HepG2 (cell line): Measurements from ENCODE around the gene ZSCAN4. TPM values are rescaled to one million over a fixed set of nuclear protein-coding genes. Genes with fewer than 3 reads are reported as not detected.

ENCODE experiments used
- ARID4A ChIP-seq: sonication (generic); formaldehyde crosslinking; IDR thresholded peaks from 2 replicates; pipeline ENCODE4 v1.5.0; 2020; ENCODE audit warnings: mild to moderate bottlenecking, missing genetic modification reagents, borderline replicate concordance
- ARNT2 ChIP-seq: sonication (generic); formaldehyde crosslinking; IDR thresholded peaks from 2 replicates; pipeline ENCODE4 v1.8.0; 2022; ENCODE audit warnings: mild to moderate bottlenecking, low read depth, missing genetic modification reagents, moderate library complexity
- ATF7 ChIP-seq, 2 experiments: fragments of 450-650 bp in 1 of 2; sonication (generic) in 1 of 2; formaldehyde crosslinking in 1 of 2; IDR thresholded peaks; 2 replicates each; pipeline versions ENCODE4 v1.4.0 to v1.6.1; 2016 to 2020; ENCODE audit warnings: antibody characterized with exemption in 1 of 2, mild to moderate bottlenecking in 1 of 2, missing genetic modification reagents in 1 of 2
- CREB1 ChIP-seq, 2 experiments: fragments of 450-650 bp in 1 of 2; IDR thresholded peaks; 2 replicates each; pipeline ENCODE4 v1.6.1; 2016 to 2017; ENCODE audit warnings: control low read depth in 1 of 2, mild to moderate bottlenecking in 1 of 2, missing compliant biosample characterization in 1 of 2, missing genetic modification characterization in 1 of 2
- KAT7 ChIP-seq: IDR thresholded peaks from 2 replicates; pipeline ENCODE4 v1.6.1; 2018; ENCODE audit warnings: borderline replicate concordance, missing compliant biosample characterization
- NRL ChIP-seq: sonication (generic); formaldehyde crosslinking; IDR thresholded peaks from 2 replicates; pipeline ENCODE4 v1.5.0; 2020; ENCODE audit warnings: missing genetic modification reagents, mild to moderate bottlenecking, moderate library complexity, borderline replicate concordance
- SRSF4 ChIP-seq: fragments of 200-400 bp; formaldehyde crosslinking; IDR thresholded peaks from one replicate; pipeline ENCODE4 v1.6.1; 2018; ENCODE audit warnings: mild to moderate bottlenecking, low read depth, low read length, moderate library complexity; ENCODE audit not compliant: poor library complexity, severe bottlenecking
- TMF1 ChIP-seq: sonication (generic); formaldehyde crosslinking; IDR thresholded peaks from 2 replicates; pipeline ENCODE4 v1.8.1; 2022; ENCODE audit warnings: low read depth, missing genetic modification reagents
- ZNF160 ChIP-seq: sonication (generic); formaldehyde crosslinking; IDR thresholded peaks from 2 replicates; pipeline ENCODE4 v1.8.0; 2022; ENCODE audit warnings: mild to moderate bottlenecking, inconsistent platforms, missing genetic modification reagents
- ZNF362 ChIP-seq: sonication (generic); formaldehyde crosslinking; IDR thresholded peaks from 2 replicates; pipeline ENCODE4 v1.4.0; 2020; ENCODE audit warnings: missing genetic modification reagents, mild to moderate bottlenecking, borderline replicate concordance
- ZNF501 ChIP-seq: sonication (generic); formaldehyde crosslinking; IDR thresholded peaks from 2 replicates; pipeline ENCODE4 v1.5.1; 2020; ENCODE audit warnings: mild to moderate bottlenecking, moderate library complexity, missing genetic modification reagents
- ZNF556 ChIP-seq: sonication (generic); formaldehyde crosslinking; IDR thresholded peaks from 2 replicates; pipeline ENCODE4 v1.4.0; 2020; ENCODE audit warnings: mild to moderate bottlenecking, missing genetic modification reagents, borderline replicate concordance
- ZNF687 ChIP-seq: sonication (generic); formaldehyde crosslinking; IDR thresholded peaks from 2 replicates; pipeline ENCODE4 v1.5.1; 2020; ENCODE audit warnings: mild to moderate bottlenecking, missing genetic modification reagents, moderate library complexity
- polyA plus RNA-seq, 8 experiments: library from polyadenylated mRNA; depleted of rRNA in 3 of 8; stranded (reverse) in 7 of 8; unstranded in 1 of 8; fragments of >200 nt; fragmentation: Illumina TruSeq in 4 of 8; extraction: Trizol in 4 of 8; gene quantifications; 2 replicates each; pipeline versions ENCODE4 v1.2.1 to v1.2.3, GENCODE V29; 2011 to 2016; ENCODE audit warnings: low read depth in 4 of 8, missing spikeins in 1 of 8, mixed read lengths in 1 of 8; ENCODE audit not compliant: insufficient read depth in 1 of 8
- total RNA-seq, 5 experiments: library from RNA; depleted of rRNA; stranded (reverse); fragments of >200 nt; fragmentation: Illumina TruSeq; extraction: Trizol; gene quantifications; 2 replicates each; pipeline ENCODE4 v1.2.3, GENCODE V29; 2016; ENCODE audit warnings: low read depth in 1 of 5

ZSCAN4 gene
- total and polyA plus RNA-seq, 2 of the 13 experiments (the other 11 are each of a cell fraction or from before 2014, with no cell fraction given) = 0.60 to 0.73 TPM

- peak; percentile 83; the same call in 1 of the 2 replicates for TF ChIP-seq ARID4A (CRISPR knock-in tag)
- TF ChIP-seq ZNF362 (CRISPR knock-in tag) = no peak
- TF ChIP-seq ZNF687 = peak; percentile 54
- no peak for TF ChIP-seq ARNT2
- no peak for TF ChIP-seq ZNF160 (CRISPR knock-in tag)
- TF ChIP-seq ATF7 (IDR thresholded peaks at IDR 0.05) = no peak
- peak; percentile 56; the same call in 1 of the 2 replicates for TF ChIP-seq ATF7 (CRISPR knock-in tag; IDR thresholded peaks at IDR 0.05)
- TF ChIP-seq NRL (CRISPR knock-in tag) = peak; percentile 69; the same call in 1 of the 2 replicates
- TF ChIP-seq ZNF556 (CRISPR knock-in tag) = 0 out of 2 replicates have a peak, but pooled peaks have one; percentile 30
- TF ChIP-seq SRSF4 = no peak
- TF ChIP-seq TMF1 = 0 out of 2 replicates have a peak, but pooled peaks have one; percentile 10
- no peak for TF ChIP-seq KAT7 (CRISPR knock-in tag)
- 0 out of 2 replicates have a peak, but pooled peaks have one; percentile 2 for TF ChIP-seq ZNF501 (CRISPR knock-in tag)
- no peak for TF ChIP-seq CREB1 (IDR thresholded peaks at IDR 0.05)
- no peak for TF ChIP-seq CREB1 (CRISPR knock-in tag; IDR thresholded peaks at IDR 0.05)
Measured at GRCh38 chr19:57682226-57682766, 13.6 kb downstream of the ZSCAN4 start (continued).
